Lower lobe of right lung (tissue), 2 donors: ENCODE data around the gene TMEM72. TPM values are rescaled to one million over a fixed set of nuclear protein-coding genes. Genes with fewer than 3 reads are reported as not detected.

ENCODE experiments used
- ATAC-seq, 2 donors: fragments of 200-7000 bp; cut with Tn5 transposase; one replicate each; pipeline ENCODE4 v1.9.1; 2020 to 2022; ENCODE audit warnings: mild to moderate bottlenecking in 2 of 2, moderate library complexity in 2 of 2
- DNase-seq: peaks from one replicate; pipeline ENCODE4 v3.0.0-alpha.2; 2020
- H3K27ac ChIP-seq: fragments of 200-600 bp; one replicate; pipeline ENCODE4 v1.8.0; 2022
- H3K27me3 ChIP-seq: fragments of 200-600 bp; one replicate; pipeline ENCODE4 v1.8.0; 2022; ENCODE audit warnings: low read depth
- H3K36me3 ChIP-seq: fragments of 200-600 bp; one replicate; pipeline ENCODE4 v1.8.0; 2022; ENCODE audit warnings: mild to moderate bottlenecking
- H3K4me1 ChIP-seq: fragments of 200-600 bp; one replicate; pipeline ENCODE4 v1.8.0; 2022
- H3K4me3 ChIP-seq: fragments of 200-600 bp; one replicate; pipeline ENCODE4 v1.8.0; 2022; ENCODE audit warnings: mild to moderate bottlenecking
- H3K9me3 ChIP-seq: fragments of 200-600 bp; one replicate; pipeline ENCODE4 v1.8.0; 2022
- intact Hi-C: fragments of 100-400 bp; cut with DNase I; formaldehyde crosslinking; loops from one replicate; pipeline ENCODE4 v1.11.0; 2022
- total RNA-seq: library from RNA; stranded (reverse); fragmentation: NEBNext Ultra II Directional; extraction: Animal tissue kit (Norgen Biotek cat#: 25700); gene quantifications from one replicate; pipeline ENCODE4 v1.2.1, GENCODE V29; 2021
- TF ChIP-seq, protein P1 (sequence below): fragments of 200-600 bp; IDR thresholded peaks from one replicate; pipeline ENCODE4 v1.8.0; 2022; ENCODE audit warnings: antibody characterized with exemption, mild to moderate bottlenecking
- donor health status: DM: no; HTN: yes; CAD: no; lungs with severe emphysema.

TMEM72 gene
- total RNA-seq, 1 donor from 2014 or later, result not detected

DNA sequence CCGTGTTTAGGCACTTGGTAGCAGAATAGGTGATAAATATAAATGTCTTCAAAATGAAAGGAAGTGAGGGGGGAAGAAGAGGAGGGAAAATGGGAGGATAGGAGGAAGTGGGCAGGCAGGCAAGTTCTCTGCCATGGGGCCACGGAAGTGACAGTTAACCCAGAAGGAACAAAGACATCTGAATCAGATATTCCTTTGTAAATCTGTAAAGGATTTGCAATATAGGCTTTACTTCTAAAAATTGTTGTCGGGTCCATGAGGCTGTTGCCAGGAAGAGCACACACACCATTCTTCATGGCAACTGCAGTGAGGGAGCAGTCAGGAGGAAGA, 24.8 kb downstream of the TMEM72 start:
- TF ChIP-seq, protein P1, sequence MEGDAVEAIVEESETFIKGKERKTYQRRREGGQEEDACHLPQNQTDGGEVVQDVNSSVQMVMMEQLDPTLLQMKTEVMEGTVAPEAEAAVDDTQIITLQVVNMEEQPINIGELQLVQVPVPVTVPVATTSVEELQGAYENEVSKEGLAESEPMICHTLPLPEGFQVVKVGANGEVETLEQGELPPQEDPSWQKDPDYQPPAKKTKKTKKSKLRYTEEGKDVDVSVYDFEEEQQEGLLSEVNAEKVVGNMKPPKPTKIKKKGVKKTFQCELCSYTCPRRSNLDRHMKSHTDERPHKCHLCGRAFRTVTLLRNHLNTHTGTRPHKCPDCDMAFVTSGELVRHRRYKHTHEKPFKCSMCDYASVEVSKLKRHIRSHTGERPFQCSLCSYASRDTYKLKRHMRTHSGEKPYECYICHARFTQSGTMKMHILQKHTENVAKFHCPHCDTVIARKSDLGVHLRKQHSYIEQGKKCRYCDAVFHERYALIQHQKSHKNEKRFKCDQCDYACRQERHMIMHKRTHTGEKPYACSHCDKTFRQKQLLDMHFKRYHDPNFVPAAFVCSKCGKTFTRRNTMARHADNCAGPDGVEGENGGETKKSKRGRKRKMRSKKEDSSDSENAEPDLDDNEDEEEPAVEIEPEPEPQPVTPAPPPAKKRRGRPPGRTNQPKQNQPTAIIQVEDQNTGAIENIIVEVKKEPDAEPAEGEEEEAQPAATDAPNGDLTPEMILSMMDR, result no peak
- intact Hi-C loops, result no loop called here
- Histone ChIP-seq H3K36me3 (no peaks in the 10 kb centered on the region), H3K27ac (no peak overlapping the region), H3K27me3 (no peaks in the 10 kb centered on the region), H3K4me1 (peaks cover 14% of the 10 kb centered on the region), H3K9me3 (no peaks in the 10 kb centered on the region), H3K4me3 (no peak overlapping the region)
- DNase-seq (no peak), ATAC-seq (no peak)

DNA sequence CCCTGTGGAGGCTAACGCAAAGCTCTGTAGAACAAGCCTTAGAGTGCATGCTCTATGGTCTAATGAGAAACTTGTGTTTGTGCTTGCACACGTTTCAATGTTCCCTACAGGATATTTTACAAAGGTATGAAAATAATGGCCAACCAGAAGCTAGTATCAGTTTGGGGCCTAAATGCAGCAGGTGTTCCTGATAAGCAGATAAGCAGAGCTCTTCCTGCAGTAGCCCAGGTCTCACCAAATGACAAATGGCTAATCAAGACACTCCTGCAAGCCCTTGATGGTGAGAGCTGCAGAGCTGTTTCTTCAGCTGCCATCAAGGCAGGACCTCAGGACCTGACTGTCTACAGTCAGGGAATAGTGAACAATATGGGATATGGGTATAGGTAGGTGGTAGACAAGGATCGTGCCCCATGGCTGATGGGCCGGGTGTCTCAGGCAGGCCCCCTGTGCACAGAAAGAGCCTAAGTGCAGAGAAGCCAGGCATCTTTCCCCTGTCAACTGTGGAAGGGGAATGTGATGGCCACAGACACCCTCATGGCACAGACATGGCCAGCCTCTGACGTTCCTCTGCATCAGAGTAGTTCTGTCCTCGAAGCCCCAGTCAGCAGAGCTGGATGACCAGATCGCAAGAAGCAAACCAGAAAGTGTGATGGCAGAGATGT, 25.3 kb downstream of the TMEM72 start:
- intact Hi-C loops, result no loop called here
- Histone ChIP-seq H3K27me3 (no peaks in the 10 kb centered on the region), H3K9me3 (no peaks in the 10 kb centered on the region), H3K27ac (no peak overlapping the region), H3K4me1 (peaks cover 14% of the 10 kb centered on the region), H3K36me3 (no peaks in the 10 kb centered on the region), H3K4me3 (no peak overlapping the region)
- TF ChIP-seq, protein P1, result no peak
- no peak for DNase-seq
- ATAC-seq, result no peak

DNA sequence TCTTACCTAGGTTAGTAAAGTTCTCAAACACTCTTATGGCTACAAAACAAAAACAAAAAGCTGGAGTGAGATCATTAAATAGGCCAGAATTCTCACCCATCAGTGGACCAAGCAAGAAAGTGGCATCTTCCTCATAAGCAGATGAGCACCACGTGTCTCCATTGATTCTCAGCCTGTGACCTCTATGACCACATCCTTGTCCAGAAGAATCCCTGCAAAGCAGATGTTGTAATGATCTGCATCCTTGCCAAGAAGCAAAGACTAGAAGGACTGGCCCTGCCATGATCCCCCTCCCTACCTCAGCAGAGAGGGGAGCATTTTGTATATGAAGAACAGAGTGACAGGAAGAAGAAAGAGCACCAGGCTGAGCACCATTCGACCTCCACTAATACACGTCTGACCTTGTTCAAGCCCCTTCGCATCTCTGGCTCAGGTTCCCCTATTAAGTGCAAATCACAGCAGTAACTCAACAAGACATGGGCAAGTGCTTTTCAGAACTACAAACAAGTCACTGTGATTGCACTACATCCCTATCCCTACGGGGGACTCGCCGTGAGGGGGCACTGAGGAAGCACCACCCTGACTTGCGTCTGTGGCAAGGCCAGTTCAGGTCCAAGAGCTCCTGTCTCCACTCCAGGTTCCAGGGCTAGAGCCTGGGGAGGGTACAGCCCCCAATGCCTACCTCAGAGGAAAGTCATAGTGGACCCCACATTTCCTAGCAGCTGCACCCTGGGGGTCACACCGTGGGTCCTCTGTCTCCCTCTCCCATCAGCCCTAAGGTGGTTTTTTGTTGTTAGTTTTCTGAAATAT, 26.3 kb downstream of the TMEM72 start:
- Histone ChIP-seq H3K4me3 (no peak overlapping the region), H3K4me1 (peaks cover 14% of the 10 kb centered on the region), H3K36me3 (no peaks in the 10 kb centered on the region), H3K27me3 (no peaks in the 10 kb centered on the region), H3K27ac (no peak overlapping the region), H3K9me3 (no peaks in the 10 kb centered on the region)
- ATAC-seq (no peak), DNase-seq (no peak)
- TF ChIP-seq, protein P1, result no peak
- intact Hi-C loops, result no loop called here

DNA sequence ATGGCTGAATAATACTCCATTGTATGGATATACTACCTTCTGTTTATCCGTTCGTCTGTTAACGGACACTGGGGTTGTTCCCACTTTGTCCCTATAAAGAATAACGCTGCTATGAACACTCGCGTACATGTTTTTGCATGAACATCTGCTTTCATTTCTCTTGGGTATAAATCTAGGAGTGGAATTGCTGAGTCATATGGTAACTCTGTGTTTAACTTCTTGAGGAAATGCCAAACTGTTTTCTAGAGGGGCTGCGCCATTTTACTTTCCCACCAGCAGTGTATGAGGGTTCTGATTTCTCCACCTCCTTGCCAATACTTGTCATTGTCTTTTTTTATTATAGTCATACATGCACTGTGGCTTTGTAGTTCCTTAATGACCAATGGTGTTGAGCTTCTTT, 27.8 kb downstream of the TMEM72 start:
- Histone ChIP-seq H3K4me3 (no peak overlapping the region), H3K27me3 (no peaks in the 10 kb centered on the region), H3K4me1 (peaks cover 9% of the 10 kb centered on the region), H3K9me3 (no peaks in the 10 kb centered on the region), H3K36me3 (no peaks in the 10 kb centered on the region), H3K27ac (no peak overlapping the region)
- intact Hi-C loops, result no loop called here
- TF ChIP-seq, protein P1, result no peak
- ATAC-seq, result no peak
- DNase-seq, result no peak

DNA sequence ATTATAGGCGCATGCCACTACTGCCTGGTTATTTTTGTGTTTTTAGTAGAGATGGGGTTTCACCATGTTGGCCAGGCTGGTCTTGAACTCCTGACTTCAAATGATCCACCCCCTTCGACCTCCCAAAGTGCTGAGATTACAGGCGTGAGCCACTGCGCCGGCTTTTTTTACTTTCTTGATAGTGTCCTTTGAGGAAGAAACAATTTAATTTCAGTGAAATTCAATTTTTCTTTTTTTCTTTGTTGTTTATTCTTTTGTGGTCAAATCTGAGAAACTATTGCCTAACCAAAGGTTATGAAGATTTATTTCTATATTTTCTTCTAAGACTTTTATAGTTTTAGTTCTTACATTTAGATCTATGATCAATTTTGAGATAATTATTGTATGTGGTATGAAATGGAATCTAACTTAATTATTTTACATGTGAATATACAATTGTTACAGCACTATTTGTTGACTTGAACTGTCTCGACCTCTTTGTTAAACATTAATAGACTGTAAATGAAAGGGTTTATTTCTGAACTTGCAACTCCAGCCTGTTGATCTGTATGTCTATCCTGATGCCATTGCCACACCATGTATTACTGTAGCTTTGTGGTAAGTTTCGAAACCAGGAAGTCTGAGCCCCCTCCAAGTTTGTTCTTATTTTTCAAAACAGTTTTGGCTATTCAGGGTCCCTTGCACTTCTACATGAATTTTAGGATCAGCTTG, 28.7 kb downstream of the TMEM72 start:
- Histone ChIP-seq H3K27ac (no peak overlapping the region), H3K4me1 (peaks cover 9% of the 10 kb centered on the region), H3K9me3 (no peaks in the 10 kb centered on the region), H3K36me3 (no peaks in the 10 kb centered on the region), H3K27me3 (no peaks in the 10 kb centered on the region), H3K4me3 (no peak overlapping the region)
- DNase-seq, result no peak
- TF ChIP-seq, protein P1, result no peak
- peak; percentile 39 to 44 for ATAC-seq
- intact Hi-C loops, result no loop called here
